ENCODE results near the gene MEG3.

Gene MEG3

GRCh38 chr14:100825713-100826331 lies at the start of gene MEG3:
Gene MEG3 (plus strand): TSS chr14:100826118.
- DNase-seq = no peak

GRCh38 chr14:100776681-100777365 lies 49.1 kb upstream of the MEG3 start:
- DNase-seq = no peak

GRCh38 chr14:100777366-100777817 lies 48.5 kb upstream of the MEG3 start:
- no peak for DNase-seq

- no peak for DNase-seq
These were observed 47.9 kb upstream of the MEG3 start for GRCh38 chr14:100777818-100778525.

GRCh38 chr14:100778526-100778882 lies 47.4 kb upstream of the MEG3 start:
- no peak for DNase-seq

GRCh38 chr14:100778951-100779690 lies 46.8 kb upstream of the MEG3 start:
- DNase-seq = no peak

- DNase-seq = no peak
These were observed 46.2 kb upstream of the MEG3 start for GRCh38 chr14:100779691-100780080.

- no peak for DNase-seq
These were observed 45.7 kb upstream of the MEG3 start for GRCh38 chr14:100780246-100780645.

GRCh38 chr14:100780646-100781355 lies 45.1 kb upstream of the MEG3 start:
- DNase-seq = no peak

GRCh38 chr14:100781952-100782351 lies 44.0 kb upstream of the MEG3 start:
- no peak for DNase-seq

- no peak for DNase-seq
These were observed 43.2 kb upstream of the MEG3 start for GRCh38 chr14:100782516-100783320.

- no peak for DNase-seq
These were observed 42.1 kb upstream of the MEG3 start for GRCh38 chr14:100783630-100784370.

- DNase-seq = no peak
These were observed 41.2 kb upstream of the MEG3 start for GRCh38 chr14:100784523-100785337.

- no peak for DNase-seq
These were observed 40.6 kb upstream of the MEG3 start for GRCh38 chr14:100785338-100785615.

GRCh38 chr14:100785626-100786025 lies 40.3 kb upstream of the MEG3 start:
- DNase-seq = no peak

GRCh38 chr14:100786131-100786530 lies 39.8 kb upstream of the MEG3 start:
- no peak for DNase-seq

- DNase-seq = no peak
These were observed 39.2 kb upstream of the MEG3 start for GRCh38 chr14:100786576-100787219.

- no peak for DNase-seq
These were observed 38.3 kb upstream of the MEG3 start for GRCh38 chr14:100787659-100788058.

- DNase-seq = no peak
These were observed 37.4 kb upstream of the MEG3 start for GRCh38 chr14:100788517-100788916.

- DNase-seq = no peak
These were observed 37.0 kb upstream of the MEG3 start for GRCh38 chr14:100788942-100789341.

All from DMS 273 treated with DMSO at 0.1 percent for 48 hours (cell line).